Measurements from ENCODE around the gene CDH4.

The CDH4 gene

GRCh38 chr20:61303217-61303616 is 51.2 kb downstream of the CDH4 start:
- no peak for DNase-seq

GRCh38 chr20:61303675-61304074 is 51.6 kb downstream of the CDH4 start:
- no peak for DNase-seq

- DNase-seq: no peak
Measured at GRCh38 chr20:61304750-61305149, 52.7 kb downstream of the CDH4 start.

- no peak for DNase-seq
Measured at GRCh38 chr20:61306937-61307475, 54.9 kb downstream of the CDH4 start.

- DNase-seq: no peak
Measured at GRCh38 chr20:61307686-61308476, 55.8 kb downstream of the CDH4 start.

GRCh38 chr20:61308477-61308774 is 56.4 kb downstream of the CDH4 start:
- no peak for DNase-seq

GRCh38 chr20:61310954-61311353 is 58.9 kb downstream of the CDH4 start:
- no peak for DNase-seq

GRCh38 chr20:61311656-61312387 is 59.8 kb downstream of the CDH4 start:
- no peak for DNase-seq

- no peak for DNase-seq
Measured at GRCh38 chr20:61312925-61313324, 60.9 kb downstream of the CDH4 start.

GRCh38 chr20:61313396-61313795 is 61.3 kb downstream of the CDH4 start:
- DNase-seq: no peak

GRCh38 chr20:61314326-61315010 is 62.4 kb downstream of the CDH4 start:
- DNase-seq: no peak

- DNase-seq: no peak
Measured at GRCh38 chr20:61315319-61315718, 63.3 kb downstream of the CDH4 start.

- DNase-seq: no peak
Measured at GRCh38 chr20:61316346-61316745, 64.3 kb downstream of the CDH4 start.

GRCh38 chr20:61317966-61318530 is 66.0 kb downstream of the CDH4 start:
- DNase-seq: no peak

GRCh38 chr20:61320691-61321425 is 68.8 kb downstream of the CDH4 start:
- DNase-seq: no peak

GRCh38 chr20:61321481-61321880 is 69.4 kb downstream of the CDH4 start:
- no peak for DNase-seq

GRCh38 chr20:61322151-61322865 is 70.2 kb downstream of the CDH4 start:
- DNase-seq: no peak

- no peak for DNase-seq
Measured at GRCh38 chr20:61324906-61325305, 72.8 kb downstream of the CDH4 start.

GRCh38 chr20:61325718-61326117 is 73.7 kb downstream of the CDH4 start:
- no peak for DNase-seq

- no peak for DNase-seq
Measured at GRCh38 chr20:61328911-61329558, 77.0 kb downstream of the CDH4 start.

- DNase-seq: no peak
Measured at GRCh38 chr20:61330441-61330840, 78.4 kb downstream of the CDH4 start.

Measured in inflammatory macrophage (primary cell).